OCI-LY7 (cell line): Measurements from ENCODE around the gene DHRS1.
A peak's percentile ranks its signal among the peaks of the same experiment; 100 is the strongest.

ENCODE experiments used
- CTCF ChIP-seq: fragments of 200-600 bp; sonication (generic); conservative IDR thresholded peaks from 2 replicates; pipeline ENCODE4 v1.5.1; 2014; ENCODE audit warnings: mild to moderate bottlenecking, antibody characterized with exemption, low read length, moderate library complexity, mixed read lengths
- EZH2phosphoT487 ChIP-seq: fragments of 200-600 bp; sonication (generic); IDR thresholded peaks from 2 replicates; pipeline ENCODE4 v1.6.1; 2018; ENCODE audit warnings: low read depth, borderline replicate concordance, mild to moderate bottlenecking, mixed run types, antibody characterized with exemption, low read length, moderate library complexity, mixed read lengths

DNA sequence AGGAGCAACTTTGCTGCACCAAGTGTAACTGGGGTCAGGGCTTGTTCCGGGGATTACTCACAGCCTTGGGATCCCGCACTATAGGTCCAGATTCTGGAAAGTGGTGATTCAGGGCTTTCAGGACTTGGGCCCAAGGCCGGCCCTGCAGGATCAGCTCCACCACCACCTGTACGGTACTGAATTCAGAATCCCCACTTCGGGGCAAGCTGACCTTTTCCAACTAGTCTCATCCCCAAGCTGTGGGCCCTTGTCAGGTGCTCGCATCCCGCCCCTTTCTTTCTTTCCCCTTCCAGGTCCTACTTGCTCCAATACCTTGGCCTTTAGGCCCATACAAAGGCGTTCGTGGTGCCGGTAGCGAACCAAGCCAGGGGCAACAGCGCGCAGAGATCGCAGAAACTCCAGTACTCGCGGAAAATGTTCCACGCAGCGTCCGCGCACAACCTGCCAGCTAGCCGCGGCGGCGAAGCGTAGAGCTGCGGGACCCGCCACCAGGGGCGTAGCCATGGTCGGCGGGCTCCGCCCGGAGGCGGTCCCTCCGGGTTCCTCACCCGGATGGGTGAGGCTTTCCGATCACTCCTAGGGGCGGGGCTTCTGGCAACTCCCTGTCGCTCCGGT is 57.6 kb downstream of the DHRS1 start:
- TF ChIP-seq CTCF, result peak; percentile 35; the same call in 1 of the 2 replicates
- TF ChIP-seq EZH2phosphoT487, result no peak
